Osteocyte (in vitro differentiated cells): Measurements from ENCODE around the gene AGO1. TPM values are rescaled to one million over a fixed set of nuclear protein-coding genes. Genes with fewer than 3 reads are reported as not detected.

Experiments used
- DNase-seq: peaks from one replicate; pipeline ENCODE4 v3.0.0; 2021; ENCODE audit warnings: mixed read lengths; ENCODE audit not compliant: unreplicated experiment; ENCODE audit errors: extremely low spot score
- H3K27ac Mint-ChIP-seq: one replicate; pipeline ENCODE4 v1.8.0; 2021; ENCODE audit warnings: mild to moderate bottlenecking, mixed read lengths; ENCODE audit not compliant: unreplicated experiment
- H3K27me3 Mint-ChIP-seq: one replicate; pipeline ENCODE4 v1.8.0; 2021; ENCODE audit warnings: mixed read lengths; ENCODE audit not compliant: unreplicated experiment
- H3K36me3 Mint-ChIP-seq: one replicate; pipeline ENCODE4 v1.8.0; 2021; ENCODE audit warnings: mixed read lengths; ENCODE audit not compliant: unreplicated experiment
- H3K4me1 Mint-ChIP-seq: one replicate; pipeline ENCODE4 v1.8.0; 2021; ENCODE audit warnings: mixed read lengths; ENCODE audit not compliant: unreplicated experiment
- H3K4me3 Mint-ChIP-seq: one replicate; pipeline ENCODE4 v1.8.0; 2021; ENCODE audit warnings: mild to moderate bottlenecking, moderate library complexity, mixed read lengths; ENCODE audit not compliant: unreplicated experiment
- H3K9me3 Mint-ChIP-seq: one replicate; pipeline ENCODE4 v1.8.0; 2021; ENCODE audit warnings: mixed read lengths; ENCODE audit not compliant: unreplicated experiment
- total RNA-seq: library from RNA; stranded (reverse); gene quantifications from 2 replicates; pipeline ENCODE4 v1.2.1, GENCODE V29; 2021
- TF ChIP-seq, protein P1 (sequence below): fragments of 200-600 bp; sonication (generic); IDR thresholded peaks from 2 replicates; pipeline ENCODE4 v1.5.0; 2021; ENCODE audit warnings: antibody characterized with exemption, mild to moderate bottlenecking, moderate library complexity

The AGO1 gene
- total RNA-seq, 1 donor from 2014 or later = 34.1 TPM

GRCh38 chr1:35927472-35927871 lies 44.5 kb downstream of the AGO1 start:
- H3K27ac Mint-ChIP-seq = no peak overlapping the region
- H3K4me1 Mint-ChIP-seq = peaks cover 39% of the 10 kb centered on the region
- TF ChIP-seq, protein P1, sequence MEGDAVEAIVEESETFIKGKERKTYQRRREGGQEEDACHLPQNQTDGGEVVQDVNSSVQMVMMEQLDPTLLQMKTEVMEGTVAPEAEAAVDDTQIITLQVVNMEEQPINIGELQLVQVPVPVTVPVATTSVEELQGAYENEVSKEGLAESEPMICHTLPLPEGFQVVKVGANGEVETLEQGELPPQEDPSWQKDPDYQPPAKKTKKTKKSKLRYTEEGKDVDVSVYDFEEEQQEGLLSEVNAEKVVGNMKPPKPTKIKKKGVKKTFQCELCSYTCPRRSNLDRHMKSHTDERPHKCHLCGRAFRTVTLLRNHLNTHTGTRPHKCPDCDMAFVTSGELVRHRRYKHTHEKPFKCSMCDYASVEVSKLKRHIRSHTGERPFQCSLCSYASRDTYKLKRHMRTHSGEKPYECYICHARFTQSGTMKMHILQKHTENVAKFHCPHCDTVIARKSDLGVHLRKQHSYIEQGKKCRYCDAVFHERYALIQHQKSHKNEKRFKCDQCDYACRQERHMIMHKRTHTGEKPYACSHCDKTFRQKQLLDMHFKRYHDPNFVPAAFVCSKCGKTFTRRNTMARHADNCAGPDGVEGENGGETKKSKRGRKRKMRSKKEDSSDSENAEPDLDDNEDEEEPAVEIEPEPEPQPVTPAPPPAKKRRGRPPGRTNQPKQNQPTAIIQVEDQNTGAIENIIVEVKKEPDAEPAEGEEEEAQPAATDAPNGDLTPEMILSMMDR = no peak
- no peaks in the 10 kb centered on the region for H3K9me3 Mint-ChIP-seq
- H3K4me3 Mint-ChIP-seq = no peak overlapping the region
- DNase-seq = no peak
- H3K36me3 Mint-ChIP-seq = peaks cover 6% of the 10 kb centered on the region
- H3K27me3 Mint-ChIP-seq = no peaks in the 10 kb centered on the region

DNA sequence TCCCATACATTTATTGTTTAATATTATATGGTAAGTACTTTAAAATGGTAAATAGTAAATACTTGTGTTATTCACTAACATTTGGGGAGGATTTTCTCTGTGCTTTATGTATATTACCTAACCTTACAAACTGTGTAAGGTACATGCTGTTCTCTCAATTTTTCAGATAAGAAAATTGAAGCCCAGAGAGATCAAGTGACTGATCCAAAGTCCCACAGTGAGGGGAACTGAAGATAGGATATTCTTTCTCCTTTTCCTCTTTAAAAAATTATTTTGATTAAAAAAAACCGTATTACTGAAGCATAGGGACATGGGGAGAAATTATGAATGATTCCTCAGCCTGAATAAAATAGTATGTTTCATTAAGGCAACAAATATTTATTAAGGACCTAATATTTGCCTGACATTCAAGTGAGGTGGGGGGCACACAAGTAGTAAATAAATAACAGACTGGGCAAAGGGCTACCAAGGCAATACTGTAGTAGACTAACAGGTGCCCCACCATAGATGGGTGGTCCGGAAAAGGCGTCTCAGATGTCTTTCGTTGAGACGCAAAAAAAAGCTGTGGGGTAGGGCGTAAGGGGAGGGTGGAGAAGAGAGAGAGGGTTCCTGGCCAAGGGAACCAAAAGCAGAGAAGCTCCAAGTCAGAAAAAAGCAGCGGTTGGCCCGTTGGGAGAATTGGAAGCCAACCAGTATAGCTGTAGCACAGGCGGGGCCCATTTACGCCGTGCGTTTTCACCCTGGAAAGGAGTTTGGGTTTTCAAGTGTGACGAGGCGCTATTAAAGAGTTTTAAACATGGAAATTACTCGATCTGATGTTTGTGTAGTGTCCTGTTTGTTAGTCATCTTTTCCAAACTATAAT lies 47.0 kb downstream of the AGO1 start:
- H3K4me1 Mint-ChIP-seq = peaks cover 53% of the 10 kb centered on the region
- no peaks in the 10 kb centered on the region for H3K27me3 Mint-ChIP-seq
- peaks cover 1% of the 10 kb centered on the region for H3K36me3 Mint-ChIP-seq
- peak overlapping the region; percentile 95 for H3K27ac Mint-ChIP-seq
- peak overlapping the region; percentile 82 for H3K4me3 Mint-ChIP-seq
- TF ChIP-seq, protein P1 = no peak
- H3K9me3 Mint-ChIP-seq = no peaks in the 10 kb centered on the region
- DNase-seq = no peak

- Mint-ChIP-seq H3K9me3 (no peaks in the 10 kb centered on the region), H3K27me3 (no peaks in the 10 kb centered on the region), H3K27ac (peak within 1 kb of the TSS; percentile 95), H3K36me3 (peaks cover 1% of the 10 kb centered on the region), H3K4me3 (peak within 1 kb of the TSS; percentile 83), H3K4me1 (peaks cover 52% of the 10 kb centered on the region)
- TF ChIP-seq, protein P1 = no peak
- DNase-seq = peak; percentile 93
Measured at GRCh38 chr1:35930593-35931445, 47.8 kb downstream of the AGO1 start, which contains the start of gene AGO3. Gene AGO3, plus strand, starts transcription at chr1:35931105. Its CDS starts 322 bp downstream, at chr1:35931427.

- Mint-ChIP-seq H3K27ac (peak overlapping the region; percentile 84), H3K4me1 (peaks cover 47% of the 10 kb centered on the region), H3K9me3 (no peaks in the 10 kb centered on the region), H3K4me3 (peak overlapping the region; percentile 83), H3K36me3 (no peaks in the 10 kb centered on the region), H3K27me3 (no peaks in the 10 kb centered on the region)
- no peak for DNase-seq
- TF ChIP-seq, protein P1 = no peak
Measured at GRCh38 chr1:35931446-35932157, 48.6 kb downstream of the AGO1 start.
